ENCODE data around the gene AHRR. TPM values are rescaled to one million over a fixed set of nuclear protein-coding genes. Genes with fewer than 3 reads are reported as not detected.

The AHRR gene
- total and polyA plus RNA-seq, 2 of the 4 experiments (the other 2 are of a cell fraction): 15.6 to 37.1 TPM

- no peak for TF ChIP-seq NFE2L2 (IDR thresholded peaks at IDR 0.05; ENCODE audit: low read depth, low read length)
These were observed 4.6 kb downstream of the AHRR start (continued) for GRCh38 chr5:326109-326508.

GRCh38 chr5:329121-329735, 7.7 kb downstream of the AHRR start:
- H3K4me1 ChIP-seq (ENCODE audit: control insufficient read depth, insufficient read depth, low read length): peaks cover 5% of the 10 kb centered on the region
- no peak overlapping the region for H2AK5ac ChIP-seq (ENCODE audit: low read depth, low read length)
- H3K9ac ChIP-seq (ENCODE audit: low read depth, low read length): no peak overlapping the region
- H2AK9ac ChIP-seq (replicated peaks; ENCODE audit: low read depth, low read length, poor library complexity): no peak overlapping the region
- H2BK20ac ChIP-seq (ENCODE audit: low read depth, low read length): no peak overlapping the region
- peak overlapping the region in 1 of 2 experiments; percentile 60; a peak in 2 of 4 replicates for H4K8ac ChIP-seq (ENCODE audit: low read depth in 2 of 2, low read length in 2 of 2)
- no peaks in the 10 kb centered on the region for H3K9me3 ChIP-seq (ENCODE audit: control insufficient read depth, insufficient read depth, low read length)
- no peak overlapping the region for H3K4me2 ChIP-seq (ENCODE audit: low read depth, low read length)
- no peak overlapping the region for H2BK5ac ChIP-seq (ENCODE audit: low read depth, low read length, poor library complexity, severe bottlenecking)
- no peak overlapping the region for H2BK15ac ChIP-seq (ENCODE audit: low read depth, low read length)
- no peak overlapping the region for H3K27ac ChIP-seq (ENCODE audit: insufficient read depth, low read length)
- H3K36me3 ChIP-seq (ENCODE audit: control insufficient read depth, insufficient read depth, low read length): peaks cover 14% of the 10 kb centered on the region
- peaks cover 11% of the 10 kb centered on the region; the same call in 1 of the 2 replicates for H3K9me1 ChIP-seq (ENCODE audit: insufficient read depth, low read length)
- CTCF ChIA-PET: no interaction called here
- intact Hi-C loops (cut with micrococcal nuclease): no loop called here
- H3K14ac ChIP-seq (replicated peaks; ENCODE audit: low read depth, low read length): peak overlapping the region; percentile 71; the same call in 1 of the 2 replicates
- peak; percentile 33 for DNase-seq
- no CpG with 5 or more reads among the region's 4 CpGs for WGBS, 2 experiments (ENCODE audit: extremely low coverage in 2 of 2, insufficient read length in 1 of 2)
- POLR2A ChIA-PET (ENCODE audit: unreplicated experiment): no interaction called here
- H4K5ac ChIP-seq (ENCODE audit: low read depth, low read length): no peak overlapping the region
- in situ Hi-C loops (cut with MboI; ENCODE audit: low sequenced_read_pairs): no loop called here
- H3K18ac ChIP-seq (ENCODE audit: low read depth, low read length): no peak overlapping the region
- dilution Hi-C loops (cut with HindIII; ENCODE audit: low sequenced_read_pairs, unreplicated experiment): no loop called here
- no peak overlapping the region for H3K4me3 ChIP-seq (ENCODE audit: insufficient read depth, low read depth, low read length)
- H2BK120ac ChIP-seq (ENCODE audit: low read depth, low read length): no peak overlapping the region
- peaks cover 17 to 58% of the 10 kb centered on the region in 2 experiments for H3K79me1 ChIP-seq (ENCODE audit: low read depth in 1 of 2, low read length in 2 of 2)
- peaks cover 71% of the 10 kb centered on the region for H4K20me1 ChIP-seq (ENCODE audit: insufficient read depth, low read length)
- TF ChIP-seq BHLHE40 (IDR thresholded peaks at IDR 0.05; ENCODE audit: low read depth, low read length) (no peak), NFE2L2 (IDR thresholded peaks at IDR 0.05; ENCODE audit: low read depth, low read length) (no peak), MXI1 (IDR thresholded peaks at IDR 0.05; ENCODE audit: borderline replicate concordance, low read depth, low read length) (no peak), CTCF (conservative IDR thresholded peaks at IDR 0.05; ENCODE audit: low read depth, low read length) (no peak), SMC3 (IDR thresholded peaks at IDR 0.05; ENCODE audit: low read depth, low read length) (no peak), MAFK (IDR thresholded peaks at IDR 0.05; ENCODE audit: low read depth, low read length) (no peak), CEBPB (IDR thresholded peaks at IDR 0.05; ENCODE audit: low read depth, low read length) (no peak), CHD1 (IDR thresholded peaks at IDR 0.05; ENCODE audit: low read depth, low read length) (no peak)
- peak overlapping the region; percentile 50 for H3K4ac ChIP-seq (ENCODE audit: low read depth, low read length)
- no peak overlapping the region for H4K91ac ChIP-seq (ENCODE audit: insufficient read depth, low read depth, low read length)
- no peak overlapping the region for H3K56ac ChIP-seq (ENCODE audit: extremely low read depth, insufficient read depth, low read length)
- H3K23ac ChIP-seq (ENCODE audit: low read depth, low read length): no peak overlapping the region
- H2AFZ ChIP-seq (replicated peaks; ENCODE audit: low read length, poor library complexity): no peak overlapping the region
- BruUV-seq (replicated peaks): no TSS peak
- no peaks in the 10 kb centered on the region for H3K27me3 ChIP-seq (ENCODE audit: control insufficient read depth, insufficient read depth, low read length)
- ATAC-seq (ENCODE audit: low read depth): peak; percentile 35
